Activated T-helper 1 cell treated with anti-CD3 and anti-CD28 coated beads, Interleukin-2, amount 50 U/mL, for 16 hours (primary cell): Measurements from ENCODE around the gene CDKN2B-AS1.

Experiments
- DNase-seq, 2 donors: peaks; one replicate each; pipeline ENCODE4 v3.0.0-alpha.2; 2020; ENCODE audit warnings: low read depth in 1 of 2, low spot score in 1 of 2

The CDKN2B-AS1 gene

DNA sequence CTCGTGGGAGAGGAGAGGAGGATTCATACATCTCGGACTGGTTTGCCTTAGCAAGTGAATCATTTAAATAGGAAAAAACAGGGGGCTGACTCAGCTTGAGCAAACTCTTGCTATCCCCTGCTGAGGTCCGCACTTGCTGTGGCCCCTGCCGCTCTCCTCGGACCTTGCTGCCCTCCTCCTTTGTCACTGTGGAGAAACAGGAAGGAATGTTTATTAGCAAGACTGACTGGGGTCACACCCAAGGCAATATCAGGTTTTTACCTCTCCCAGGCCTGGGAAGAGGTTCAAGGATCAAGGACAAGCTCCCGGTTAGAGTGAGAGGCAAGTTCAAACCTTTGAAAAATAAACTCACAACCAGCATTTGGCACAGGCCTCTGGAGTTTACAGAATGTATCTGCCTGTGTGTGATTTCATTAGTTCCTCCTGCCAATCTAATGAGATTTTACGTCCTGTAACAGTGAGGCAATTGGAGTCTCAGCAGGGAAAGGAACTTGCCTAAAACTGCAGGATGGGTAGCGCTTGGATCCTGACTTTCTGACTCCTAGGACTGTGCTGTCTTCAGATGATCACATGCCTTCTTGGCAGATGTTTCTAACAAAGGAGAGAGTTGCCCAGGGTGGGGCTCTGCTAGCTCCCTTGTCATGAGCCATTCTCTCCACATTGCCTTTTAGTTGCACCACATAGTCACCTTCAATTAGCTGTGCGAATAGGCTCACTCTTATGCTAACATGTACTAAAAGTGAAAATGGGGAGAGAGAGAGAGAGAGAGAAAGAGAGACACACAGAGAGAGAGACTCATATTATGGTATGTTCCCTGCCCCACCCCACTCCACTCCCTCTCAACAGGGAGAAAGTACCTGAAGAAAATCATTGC lies 123.2 kb downstream of the CDKN2B-AS1 start:
- DNase-seq = no peak

DNA sequence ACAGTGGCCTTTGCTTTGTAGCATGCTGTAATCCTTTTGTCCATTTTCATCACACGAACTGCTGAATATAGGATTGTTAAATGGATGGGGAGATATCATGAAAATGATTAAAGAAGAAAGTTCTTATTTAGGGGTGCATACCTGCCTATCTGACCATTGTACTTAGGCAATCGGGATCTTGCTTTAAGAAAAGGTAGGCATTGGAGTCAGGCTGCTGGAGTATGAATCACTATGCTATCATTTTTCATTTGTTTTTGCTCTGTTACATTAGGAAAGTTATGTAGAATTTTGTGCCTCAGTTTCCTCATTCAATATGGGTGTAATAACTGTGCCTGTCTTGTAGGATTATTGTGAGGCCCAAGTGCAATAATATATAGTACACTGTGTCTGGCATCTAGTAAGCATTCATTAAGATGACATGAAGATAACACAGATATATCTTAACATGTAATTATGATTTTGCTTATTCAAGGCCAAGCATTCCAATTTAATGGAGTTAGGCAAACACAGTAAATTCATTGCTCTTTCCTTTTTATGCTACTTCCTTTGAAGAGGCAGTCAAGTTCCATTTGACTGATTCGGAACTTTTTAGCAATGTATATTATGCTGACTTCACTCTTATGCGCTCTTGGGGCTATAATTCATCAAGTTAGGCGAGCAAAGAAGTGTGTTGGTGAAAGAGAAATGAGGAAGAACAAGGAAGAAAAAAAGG lies 124.4 kb downstream of the CDKN2B-AS1 start:
- no peak for DNase-seq

DNA sequence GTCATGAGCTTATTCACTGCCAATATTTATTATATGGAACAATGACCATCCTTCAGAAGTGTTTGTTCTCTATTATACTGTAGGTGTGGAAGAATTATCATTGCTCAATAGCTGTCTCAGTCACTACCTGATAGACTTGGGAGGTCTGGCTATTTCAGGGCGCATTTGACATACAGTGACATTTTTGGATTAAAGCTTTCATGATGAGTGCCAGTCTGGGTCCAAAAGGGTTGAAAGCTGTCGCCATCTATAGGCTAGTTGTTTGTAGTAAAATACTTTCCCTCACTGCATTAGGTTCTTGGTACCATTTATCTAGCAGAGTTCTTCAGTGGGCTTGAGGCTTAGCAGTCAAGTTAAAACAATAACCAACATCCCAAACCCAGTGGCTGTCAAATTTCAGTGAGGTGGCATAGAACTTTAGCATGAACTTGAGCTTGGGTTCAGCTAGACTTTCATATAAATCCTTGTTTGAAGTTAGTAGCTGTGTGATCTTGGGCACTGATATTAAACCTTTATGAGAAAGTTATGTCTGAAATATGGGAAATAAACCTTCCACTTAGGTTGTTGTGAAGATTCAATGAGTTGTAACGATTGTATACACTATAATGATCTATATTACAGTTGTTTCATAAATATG lies 125.0 kb downstream of the CDKN2B-AS1 start:
- DNase-seq = no peak

DNA sequence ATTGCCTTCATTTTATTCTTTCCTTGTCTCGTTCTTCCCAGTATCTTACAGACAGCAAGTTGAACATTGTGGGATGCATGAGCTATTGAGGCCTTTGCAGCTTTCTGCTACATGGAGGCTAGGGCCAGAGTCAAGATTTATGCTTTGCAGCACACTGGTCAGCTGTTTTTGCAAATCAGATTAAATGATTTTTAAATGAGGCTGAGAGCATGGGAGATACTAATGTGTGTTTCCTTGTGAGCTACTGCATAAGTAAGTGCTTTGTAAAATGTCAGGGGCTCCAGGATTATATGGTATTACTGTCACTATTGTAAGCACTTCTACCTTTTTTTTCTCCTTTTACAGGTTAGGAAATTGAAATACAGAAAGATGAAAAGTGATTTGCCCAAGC lies 125.6 kb downstream of the CDKN2B-AS1 start:
- DNase-seq = no peak

DNA sequence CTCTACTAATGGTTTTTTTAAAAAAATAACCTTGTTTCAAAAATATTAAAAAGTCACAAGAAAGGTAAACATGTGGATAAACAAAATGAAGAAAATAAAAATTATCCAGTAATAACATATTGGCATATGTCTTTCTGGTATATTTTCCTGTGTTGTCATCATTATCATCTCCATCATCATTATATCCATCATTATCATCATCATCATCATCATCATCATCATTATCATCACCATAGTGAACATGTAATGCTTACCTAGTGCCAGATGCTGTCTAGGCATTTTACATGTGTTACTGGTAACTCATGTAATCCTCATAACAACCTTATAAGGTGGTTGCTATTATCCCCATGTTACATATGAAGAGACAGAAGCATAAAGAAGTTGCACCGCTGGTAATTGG lies 126.0 kb downstream of the CDKN2B-AS1 start:
- no peak for DNase-seq

DNA sequence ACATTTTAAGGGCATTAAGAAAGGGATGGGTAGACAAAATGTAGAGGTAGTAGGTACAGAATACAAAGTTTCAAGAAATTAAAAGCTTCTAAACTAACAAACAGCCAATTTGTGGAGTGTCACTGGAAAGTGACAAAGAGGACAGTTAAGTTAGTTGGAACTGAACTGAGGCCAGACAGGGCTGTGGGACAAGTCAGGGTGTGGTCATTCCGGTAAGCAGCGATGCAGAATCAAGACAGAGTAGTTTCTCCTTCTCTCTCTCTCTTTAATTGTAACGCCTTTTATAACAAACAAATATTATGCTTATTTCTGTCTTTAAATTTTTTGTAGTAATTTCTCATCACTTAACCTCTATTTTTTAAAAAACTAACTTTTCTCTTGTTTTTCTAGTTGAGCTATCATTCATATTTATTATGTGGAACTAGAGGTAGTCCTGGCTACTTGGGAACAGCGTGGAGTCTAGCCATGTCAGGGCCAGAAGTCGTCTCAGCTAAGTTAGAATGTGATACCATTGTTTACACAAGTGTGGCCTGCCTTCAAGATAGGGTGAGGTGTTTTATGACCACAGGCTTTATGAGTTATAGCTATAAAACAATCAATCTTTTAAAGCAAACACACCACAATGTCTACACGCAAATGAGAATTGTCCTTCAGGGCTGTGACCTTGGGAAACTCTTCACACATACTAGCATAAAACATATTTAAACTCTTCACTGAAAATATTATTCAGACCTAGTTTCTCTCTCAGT lies 129.8 kb downstream of the CDKN2B-AS1 start:
- no peak for DNase-seq

DNA sequence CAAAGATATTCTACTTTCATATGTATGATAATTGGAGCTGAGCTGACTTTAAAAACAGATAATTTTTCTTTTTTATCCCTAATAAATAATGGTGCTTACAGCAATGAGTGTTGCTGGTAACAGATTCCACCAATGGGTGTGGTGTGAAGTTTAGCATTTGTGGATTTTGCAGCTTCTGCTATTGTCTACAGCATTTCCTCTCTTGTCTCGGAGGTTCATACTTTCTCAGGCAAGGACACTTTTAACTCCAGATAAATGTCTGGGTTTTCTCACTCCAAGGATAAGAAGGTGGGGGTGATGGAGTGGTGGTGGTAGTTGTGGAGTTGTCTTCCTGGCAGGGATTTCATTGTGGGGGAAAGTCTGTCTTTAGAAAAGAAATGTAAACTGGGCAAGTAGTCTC lies 134.5 kb downstream of the CDKN2B-AS1 start:
- no peak for DNase-seq

DNA sequence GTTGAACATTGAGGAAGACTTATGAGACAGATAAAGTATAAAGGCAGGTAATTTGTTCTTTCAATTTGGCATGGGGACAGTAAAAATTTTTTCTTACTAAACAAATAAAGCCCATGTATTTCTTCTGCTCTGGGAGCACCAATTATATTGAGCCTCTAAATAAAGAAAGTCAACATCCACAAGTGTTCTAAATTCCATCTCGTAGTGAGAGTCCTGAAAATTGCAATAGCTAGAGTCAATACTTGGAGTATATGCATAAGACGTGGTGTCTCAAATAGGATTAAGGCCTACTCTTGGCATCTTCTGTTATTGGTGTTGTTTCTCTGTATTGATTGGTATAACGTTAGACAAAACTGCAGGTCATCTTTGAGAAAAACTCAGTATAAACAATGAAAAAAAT lies 135.0 kb downstream of the CDKN2B-AS1 start:
- no peak for DNase-seq

DNA sequence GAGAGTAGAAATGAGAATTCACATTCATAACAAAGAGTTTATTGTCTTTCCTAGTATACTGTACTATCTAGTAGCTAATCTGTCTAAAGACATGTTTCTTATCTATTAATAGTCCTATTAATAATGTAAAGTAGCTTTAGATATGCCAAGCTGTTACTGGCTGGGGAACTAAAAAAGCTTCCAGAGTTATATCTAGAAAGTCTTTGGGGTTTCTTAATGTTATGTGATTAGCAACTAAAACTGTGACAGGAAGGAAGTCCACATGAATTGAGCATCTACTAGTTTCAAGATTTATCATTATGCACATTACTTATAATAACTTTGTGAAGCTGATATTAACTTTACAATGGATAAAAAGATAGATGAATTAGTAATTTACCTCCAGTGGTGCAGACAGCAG lies 137.2 kb downstream of the CDKN2B-AS1 start:
- no peak for DNase-seq

DNA sequence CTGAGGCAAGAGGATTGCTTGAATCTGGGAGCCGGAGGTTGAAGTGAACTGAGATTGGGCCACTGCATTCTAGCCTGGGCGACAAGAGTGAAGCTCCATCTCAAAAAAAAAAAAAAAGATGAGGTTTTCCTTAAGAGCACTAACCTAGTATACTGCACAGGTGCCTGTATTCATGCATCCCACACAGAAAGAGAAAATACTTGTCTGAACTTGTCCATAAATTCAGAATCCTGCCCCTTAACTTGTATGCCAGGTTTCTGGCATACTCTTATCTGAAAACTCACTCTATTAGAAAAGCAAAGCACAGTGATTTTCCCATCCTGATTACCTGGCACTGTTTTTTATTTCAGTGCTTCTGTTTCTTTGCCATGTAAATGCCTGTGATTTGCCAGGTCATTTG lies 139.8 kb downstream of the CDKN2B-AS1 start:
- DNase-seq = no peak

DNA sequence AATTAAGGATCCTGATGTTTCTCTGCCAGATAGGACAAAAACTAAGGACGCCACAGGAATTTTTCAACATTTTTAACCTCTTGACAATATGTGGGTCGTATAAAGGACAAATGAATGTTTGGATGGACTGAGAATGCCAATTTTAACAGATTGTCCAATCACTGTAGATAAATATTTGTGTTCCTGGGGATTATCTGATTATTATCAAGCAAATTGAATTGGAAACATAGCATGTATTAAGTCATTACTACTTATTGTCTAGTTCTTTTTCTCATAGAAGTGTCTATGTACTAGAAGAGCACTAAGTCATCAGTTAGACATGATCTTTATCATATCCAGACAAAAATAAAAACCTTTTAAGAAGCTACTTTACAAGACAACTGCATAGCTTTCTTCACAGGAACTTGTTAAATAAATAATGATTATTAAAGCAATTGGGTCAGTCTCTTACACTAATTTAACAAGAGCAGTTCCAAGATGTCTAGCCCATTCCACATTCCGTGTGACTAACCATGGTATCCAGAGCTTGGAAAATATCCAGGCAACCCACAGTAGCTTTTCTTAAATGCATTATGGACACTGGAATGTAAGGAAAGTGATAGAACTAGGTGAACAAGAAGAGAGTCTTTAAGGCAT lies 142.0 kb downstream of the CDKN2B-AS1 start:
- no peak for DNase-seq

DNA sequence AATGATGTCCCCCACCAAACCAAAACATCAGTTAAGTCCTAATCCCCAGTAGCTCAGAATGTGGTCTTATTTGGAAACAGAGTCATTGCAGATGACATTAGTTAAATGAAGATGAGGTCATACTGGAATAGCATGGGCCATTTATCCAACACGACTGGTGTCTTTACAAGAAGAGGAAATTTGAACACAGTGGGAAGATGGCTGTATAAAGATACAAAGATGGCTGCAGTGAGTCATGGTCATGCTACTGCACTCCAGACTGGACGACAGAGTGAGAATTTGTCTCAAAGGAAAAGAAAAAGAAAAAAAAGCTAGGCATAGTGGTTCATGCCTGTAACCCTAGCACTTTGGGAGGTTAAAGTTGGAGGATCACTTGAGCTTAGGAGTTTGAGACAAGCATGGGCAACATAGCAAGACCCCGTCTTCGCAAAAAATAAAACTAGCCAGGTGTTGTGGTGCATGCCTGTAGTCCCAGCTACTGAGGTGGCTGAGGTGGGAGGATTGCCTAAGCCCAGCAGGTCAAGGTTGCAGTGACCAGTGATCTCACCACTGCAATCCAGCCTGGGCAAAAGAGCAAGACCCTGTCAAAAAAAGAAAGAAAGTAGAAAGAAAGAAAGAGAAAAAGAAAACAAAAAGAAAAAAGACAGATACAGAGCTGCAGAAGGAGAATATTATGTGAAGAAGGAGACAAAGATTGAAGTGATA lies 144.5 kb downstream of the CDKN2B-AS1 start:
- DNase-seq = no peak

DNA sequence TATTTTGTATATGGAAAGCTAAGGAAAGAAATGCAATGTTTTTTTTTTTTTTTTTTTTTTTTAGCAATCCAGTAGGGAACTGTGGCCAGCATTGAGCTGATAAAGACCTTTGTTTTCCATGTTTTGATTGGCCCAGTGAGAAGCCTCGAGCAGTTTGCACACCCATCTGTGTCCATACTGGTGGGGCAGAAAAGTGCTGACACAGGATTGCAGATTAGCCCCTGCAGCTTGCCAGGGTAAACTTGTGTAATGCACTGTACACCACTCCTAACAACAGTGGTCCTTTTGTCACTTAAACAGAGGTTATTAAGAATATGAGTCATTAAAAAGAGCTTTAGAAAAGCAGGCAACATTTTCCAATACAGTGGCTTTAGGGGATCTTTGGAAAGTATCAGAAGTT lies 147.3 kb downstream of the CDKN2B-AS1 start:
- no peak for DNase-seq

DNA sequence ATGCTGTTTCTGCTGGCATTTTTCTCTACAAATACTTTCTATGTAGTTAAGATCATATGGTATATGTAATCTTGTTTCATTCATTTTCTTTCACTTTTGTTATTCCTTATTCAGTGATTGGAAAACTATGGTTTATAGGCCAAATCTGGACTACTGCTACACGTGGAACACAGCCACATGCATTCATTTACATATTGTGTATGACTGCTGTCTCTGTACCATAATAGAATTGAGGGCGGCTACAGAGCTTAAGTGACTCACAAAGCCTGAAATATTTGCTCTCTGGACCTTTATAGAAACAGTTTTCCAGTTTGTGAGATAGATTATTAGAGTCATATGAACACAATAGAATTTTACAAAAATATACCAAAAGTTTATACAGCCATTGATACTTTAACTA lies 148.1 kb downstream of the CDKN2B-AS1 start:
- no peak for DNase-seq

DNA sequence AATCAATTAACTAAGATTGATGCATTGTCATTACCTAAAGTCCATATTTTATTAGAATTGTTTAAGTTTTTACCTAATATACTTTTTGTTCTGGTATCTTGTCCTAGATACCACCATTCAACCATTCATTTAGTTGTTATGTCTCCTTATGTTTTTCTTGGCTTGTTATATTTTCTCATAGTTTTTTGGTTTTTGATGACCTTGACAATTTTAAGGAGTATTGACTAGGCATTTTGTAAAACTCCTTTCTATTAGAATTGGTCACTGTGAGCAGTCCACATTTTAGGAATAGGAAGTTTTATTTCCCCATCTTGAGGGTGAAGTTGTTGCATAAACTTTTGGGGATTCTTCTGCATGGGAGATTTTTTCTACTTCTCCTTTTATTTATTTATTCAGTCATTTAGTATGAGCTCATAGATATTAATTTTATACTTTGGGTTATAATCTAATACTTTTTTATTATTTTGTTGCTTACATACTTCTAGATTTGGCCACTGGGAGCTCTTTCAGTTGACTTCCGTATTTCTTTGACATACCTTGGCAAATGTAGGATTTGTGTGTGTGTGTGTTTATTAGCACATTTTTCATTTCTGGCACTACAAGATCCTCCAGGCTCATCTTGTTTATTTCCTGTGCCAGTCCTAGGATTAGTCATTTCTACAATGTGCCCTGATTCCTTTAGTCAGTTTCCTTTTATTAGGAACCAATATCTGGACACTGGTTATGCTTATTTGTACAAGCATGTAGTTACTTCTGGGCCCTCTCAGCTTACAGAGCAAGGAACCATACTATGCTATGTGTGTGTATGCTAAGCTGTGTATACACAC lies 149.4 kb downstream of the CDKN2B-AS1 start:
- DNase-seq = no peak

DNA sequence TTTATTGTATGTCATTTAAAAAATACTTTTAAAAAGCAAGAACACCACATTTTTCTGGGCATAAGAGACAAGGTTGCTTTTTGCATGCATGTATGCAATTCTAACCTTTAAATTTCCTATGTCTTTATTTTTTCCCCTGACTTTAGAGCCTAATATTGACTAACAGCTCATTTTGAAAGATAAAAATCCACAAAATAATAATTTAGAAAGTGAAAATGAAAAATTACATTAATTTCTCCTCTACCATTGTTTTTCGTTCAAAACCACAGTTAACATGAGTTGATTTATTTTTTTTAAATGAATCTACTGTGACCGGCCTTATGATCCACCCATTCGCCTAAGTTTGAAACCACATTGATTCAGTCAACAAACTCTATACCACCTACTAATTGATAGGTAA lies 152.0 kb downstream of the CDKN2B-AS1 start:
- no peak for DNase-seq

DNA sequence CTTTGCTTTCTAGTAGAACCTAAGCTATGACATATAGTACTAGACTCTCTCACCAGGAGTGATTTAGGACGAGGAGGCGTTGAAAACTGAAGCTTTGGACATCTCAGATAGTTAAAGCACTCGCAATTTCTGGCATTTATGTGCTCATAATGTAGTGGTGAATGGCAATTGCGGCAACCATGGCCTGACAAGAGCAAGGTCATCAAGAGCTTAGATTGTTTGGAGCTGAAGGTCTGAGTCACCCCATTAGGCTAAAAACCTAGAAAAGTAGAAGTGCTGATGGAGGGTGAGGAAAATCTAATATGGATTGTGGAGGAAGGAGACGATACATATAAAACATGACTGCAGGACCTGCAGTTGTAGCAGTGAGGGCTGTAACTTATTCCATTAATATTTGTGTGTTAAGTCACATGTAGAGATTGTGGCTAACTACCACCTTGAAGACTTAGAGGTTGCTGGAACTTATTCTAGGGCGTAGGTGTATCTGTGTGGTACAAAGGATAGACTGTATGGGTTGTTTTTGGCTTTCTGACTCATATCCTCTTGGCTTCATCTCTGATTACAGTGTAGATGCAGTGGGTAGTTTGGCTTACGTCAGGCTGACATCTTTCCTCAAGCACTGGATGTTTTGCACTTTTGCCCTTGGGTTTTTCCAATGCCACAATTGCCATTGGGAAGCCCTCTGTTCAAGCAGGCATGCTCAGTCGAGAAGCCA lies 153.4 kb downstream of the CDKN2B-AS1 start:
- no peak for DNase-seq

DNA sequence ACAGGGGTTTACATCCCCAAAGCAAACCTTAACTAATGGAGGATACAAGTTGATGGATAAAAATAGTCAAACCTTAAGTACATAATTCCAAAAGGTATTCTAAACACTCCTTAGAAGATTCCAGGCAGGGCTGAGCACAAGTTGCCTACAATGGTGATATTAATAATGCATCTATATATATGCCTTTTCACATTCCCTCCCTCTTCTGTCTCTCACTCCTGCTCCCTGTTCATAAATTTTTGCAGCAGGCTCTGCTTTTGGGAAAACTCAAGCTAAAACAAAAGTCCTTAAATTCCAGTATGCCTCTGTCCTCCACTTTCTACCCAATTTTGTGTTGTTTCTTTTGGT lies 153.9 kb downstream of the CDKN2B-AS1 start:
- DNase-seq = no peak
